NCI-H774 (cell line): ENCODE data around the gene C2orf92.

Experiments used
- DNase-seq: peaks from one replicate; lab custom pipeline; 2025; lab: John Stamatoyannopoulos, UW

Gene C2orf92

DNA sequence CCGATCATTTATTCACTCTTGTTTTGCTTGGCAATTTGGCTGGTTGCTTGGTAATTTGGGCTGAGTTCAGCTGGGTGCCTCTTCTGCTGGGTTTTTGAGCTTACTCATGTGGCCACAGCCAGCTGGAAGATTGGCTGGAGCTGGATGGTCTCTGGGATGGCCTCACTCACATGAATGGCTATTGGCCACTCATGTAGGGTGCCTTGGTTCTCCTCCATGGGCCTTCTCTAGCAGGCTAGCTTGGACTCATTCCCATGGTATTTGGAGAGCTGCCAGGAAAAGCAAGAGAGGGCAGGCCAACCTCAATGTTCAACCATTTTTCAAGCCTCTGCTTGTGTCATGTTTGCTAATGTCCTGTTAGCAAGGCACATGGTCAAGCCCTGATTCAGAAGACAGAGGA, 60.7 kb downstream of the C2orf92 start:
- DNase-seq = no peak

DNA sequence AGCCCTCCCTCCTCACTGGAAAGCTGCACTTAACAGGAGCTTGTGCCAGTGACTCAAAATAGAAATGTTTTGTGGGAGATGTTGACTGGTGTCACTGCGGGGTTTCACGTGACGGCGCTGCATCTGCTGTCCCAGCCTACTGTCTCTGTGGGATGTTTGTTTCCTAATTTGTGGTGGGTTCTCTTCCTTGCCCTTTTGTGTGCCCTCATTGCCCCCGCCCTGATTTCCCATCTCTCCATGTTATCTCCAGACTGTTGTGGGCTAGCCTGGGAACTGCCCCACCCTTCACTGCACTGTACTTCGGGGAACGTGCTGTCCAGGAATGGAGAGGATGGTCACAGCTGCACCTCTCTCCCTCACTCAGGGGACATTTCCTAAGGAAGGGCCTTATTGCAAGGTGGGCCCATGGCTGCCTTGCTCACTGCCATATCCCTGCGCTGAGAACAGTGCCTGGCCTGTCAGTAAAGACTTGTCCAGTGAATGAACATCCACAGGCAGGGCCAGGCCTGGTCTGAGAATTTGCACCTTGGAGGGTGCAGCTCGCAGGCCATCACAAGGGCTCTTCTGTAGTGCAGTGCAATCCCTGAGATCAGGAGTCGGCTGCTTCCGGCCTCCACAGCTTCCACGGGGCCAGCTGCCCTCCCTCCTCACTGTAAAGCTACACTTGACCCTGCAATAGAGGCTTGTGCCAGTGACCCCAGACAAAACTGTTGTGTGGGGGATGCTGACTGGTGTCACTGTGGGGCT, 61.9 kb downstream of the C2orf92 start:
- DNase-seq = no peak

DNA sequence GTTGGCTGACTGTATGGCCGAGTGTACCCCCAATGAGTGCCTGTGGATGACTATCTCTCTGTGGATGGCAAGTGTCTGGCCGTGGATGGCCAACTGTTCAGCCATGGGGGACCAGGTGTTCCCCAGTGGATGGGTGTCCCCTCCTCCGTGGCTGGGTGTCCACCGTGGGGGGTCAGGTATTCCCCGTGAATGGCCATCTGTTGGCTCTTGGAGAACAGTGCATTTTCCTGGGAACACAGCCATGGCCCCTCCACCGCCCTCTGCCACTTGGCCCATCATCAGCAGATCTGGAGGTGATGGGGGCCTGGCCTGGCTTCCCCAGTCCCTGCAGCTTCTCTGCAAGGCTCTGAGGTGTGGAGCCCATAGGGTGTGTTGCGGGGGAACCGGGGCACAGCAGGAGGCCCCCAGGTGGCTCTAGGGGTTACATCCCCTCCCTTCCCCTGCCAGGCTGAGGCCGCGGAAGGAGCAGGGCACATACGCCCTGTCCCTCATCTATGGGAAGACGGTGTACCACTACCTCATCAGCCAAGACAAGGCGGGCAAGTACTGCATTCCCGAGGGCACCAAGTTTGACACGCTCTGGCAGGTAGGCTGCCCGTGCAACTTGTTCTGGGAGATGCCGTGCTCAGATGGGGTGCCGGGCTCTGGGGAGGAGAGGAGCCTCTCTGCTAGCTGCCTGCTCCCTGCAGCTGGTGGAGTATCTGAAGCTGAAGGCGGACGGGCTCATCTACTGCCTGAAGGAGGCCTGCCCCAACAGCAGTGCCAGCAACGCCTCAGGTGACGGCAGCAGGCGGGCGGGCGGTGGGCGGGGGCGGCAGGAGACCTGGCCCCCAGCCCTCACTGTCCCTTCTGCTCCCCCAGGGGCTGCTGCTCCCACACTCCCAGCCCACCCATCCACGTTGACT, 63.2 kb downstream of the C2orf92 start:
- DNase-seq = no peak

DNA sequence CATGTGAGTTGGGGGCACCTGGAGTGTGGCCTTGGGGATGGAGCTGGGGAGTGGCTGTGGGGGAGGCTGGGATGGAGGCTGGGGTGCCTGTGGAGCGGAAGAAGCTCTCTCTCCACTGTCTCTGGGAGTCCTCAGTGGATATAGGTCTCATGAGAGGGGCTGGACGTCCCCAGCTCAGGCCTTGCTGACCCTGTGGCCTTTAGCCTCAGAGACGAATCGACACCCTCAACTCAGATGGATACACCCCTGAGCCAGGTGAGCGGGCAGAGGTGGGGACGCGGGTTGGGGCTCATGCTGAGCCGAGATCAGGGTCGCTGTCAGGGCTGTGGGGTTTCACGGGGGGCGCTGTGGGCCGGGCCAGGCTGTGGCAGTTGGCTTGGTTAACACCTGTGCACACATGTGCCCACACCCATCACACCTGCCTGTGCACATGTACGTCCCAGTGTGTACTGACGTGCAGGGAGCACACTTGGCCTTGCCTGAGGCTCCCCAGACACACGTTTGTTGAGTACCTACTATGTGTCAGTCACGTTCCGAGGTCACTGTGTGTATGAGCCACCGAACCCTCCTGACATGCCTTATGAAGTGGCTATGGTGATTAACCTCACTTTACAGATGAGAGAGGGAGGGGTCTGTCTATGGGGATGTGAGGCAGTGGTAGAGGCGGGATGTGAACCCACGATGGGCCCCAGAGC, 64.0 kb downstream of the C2orf92 start:
- DNase-seq = no peak

DNA sequence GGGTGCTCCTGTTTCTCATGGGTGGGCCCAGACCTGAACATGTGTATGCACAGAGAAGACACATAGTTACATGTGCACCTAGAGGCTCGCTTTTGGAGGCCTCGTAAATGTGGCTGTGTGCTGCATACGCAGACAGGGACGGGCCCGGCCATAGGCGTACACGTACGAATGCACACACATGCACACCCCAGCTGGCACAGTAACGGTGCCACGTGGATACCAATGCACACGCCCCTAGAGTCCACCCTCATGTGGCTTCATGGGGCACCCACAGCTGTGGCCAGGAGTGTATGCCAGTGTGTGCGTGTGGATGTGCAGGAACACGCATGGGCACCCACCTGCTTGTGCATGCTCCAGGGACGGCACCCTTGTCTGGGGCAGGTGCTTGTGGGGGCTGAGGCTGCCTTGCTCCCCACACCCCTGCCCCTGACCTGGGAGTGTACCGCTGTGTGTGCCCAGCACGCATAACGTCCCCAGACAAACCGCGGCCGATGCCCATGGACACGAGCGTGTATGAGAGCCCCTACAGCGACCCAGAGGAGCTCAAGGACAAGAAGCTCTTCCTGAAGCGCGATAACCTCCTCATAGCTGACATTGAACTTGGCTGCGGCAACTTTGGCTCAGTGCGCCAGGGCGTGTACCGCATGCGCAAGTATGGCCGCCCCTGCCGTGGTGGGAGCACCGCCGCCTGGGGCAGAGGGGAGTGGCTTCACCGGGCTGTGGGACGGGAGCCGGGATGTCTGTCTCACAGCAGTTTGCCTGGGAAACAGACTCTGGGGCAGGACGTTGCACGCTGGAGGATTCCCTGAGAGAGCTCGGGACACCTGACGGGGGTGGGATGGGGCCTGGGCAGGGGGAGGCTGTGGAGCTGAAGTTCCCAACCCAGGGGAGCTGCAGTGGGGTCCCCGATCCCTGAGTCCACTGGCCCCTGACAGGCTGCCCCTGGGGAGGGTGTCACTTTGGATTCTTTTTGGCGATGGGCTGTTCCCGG, 64.8 kb downstream of the C2orf92 start:
- no peak for DNase-seq

DNA sequence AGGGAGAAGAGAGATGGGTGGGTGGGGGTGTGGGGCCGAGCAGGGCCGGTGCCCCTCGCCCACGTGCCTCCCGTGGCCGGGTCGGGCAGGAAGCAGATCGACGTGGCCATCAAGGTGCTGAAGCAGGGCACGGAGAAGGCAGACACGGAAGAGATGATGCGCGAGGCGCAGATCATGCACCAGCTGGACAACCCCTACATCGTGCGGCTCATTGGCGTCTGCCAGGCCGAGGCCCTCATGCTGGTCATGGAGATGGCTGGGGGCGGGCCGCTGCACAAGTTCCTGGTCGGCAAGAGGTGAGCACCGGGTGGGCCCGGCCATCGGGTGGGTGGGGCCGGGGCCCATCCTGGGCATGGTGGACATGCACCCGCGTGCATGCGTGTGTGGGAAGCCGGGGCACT, 65.6 kb downstream of the C2orf92 start:
- no peak for DNase-seq

DNA sequence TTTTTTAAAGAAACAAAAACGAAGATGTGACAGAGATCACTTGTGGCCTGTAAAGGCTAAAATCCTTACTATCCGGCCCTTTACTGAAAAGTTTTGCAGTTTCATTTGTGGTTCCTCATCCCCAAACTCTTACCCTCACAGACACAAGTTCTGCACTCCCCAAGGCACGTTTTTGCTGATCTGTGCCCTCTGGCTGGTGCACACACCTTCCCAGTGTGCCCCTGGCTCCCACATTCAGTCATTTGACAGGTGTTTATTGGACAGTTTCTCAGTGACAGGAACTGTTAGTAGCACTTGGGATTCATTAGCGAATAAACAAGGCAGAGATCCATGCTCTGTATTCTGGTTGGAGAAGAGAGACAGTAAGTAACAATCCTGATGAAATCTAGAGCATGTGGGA, 66.7 kb downstream of the C2orf92 start:
- no peak for DNase-seq

DNA sequence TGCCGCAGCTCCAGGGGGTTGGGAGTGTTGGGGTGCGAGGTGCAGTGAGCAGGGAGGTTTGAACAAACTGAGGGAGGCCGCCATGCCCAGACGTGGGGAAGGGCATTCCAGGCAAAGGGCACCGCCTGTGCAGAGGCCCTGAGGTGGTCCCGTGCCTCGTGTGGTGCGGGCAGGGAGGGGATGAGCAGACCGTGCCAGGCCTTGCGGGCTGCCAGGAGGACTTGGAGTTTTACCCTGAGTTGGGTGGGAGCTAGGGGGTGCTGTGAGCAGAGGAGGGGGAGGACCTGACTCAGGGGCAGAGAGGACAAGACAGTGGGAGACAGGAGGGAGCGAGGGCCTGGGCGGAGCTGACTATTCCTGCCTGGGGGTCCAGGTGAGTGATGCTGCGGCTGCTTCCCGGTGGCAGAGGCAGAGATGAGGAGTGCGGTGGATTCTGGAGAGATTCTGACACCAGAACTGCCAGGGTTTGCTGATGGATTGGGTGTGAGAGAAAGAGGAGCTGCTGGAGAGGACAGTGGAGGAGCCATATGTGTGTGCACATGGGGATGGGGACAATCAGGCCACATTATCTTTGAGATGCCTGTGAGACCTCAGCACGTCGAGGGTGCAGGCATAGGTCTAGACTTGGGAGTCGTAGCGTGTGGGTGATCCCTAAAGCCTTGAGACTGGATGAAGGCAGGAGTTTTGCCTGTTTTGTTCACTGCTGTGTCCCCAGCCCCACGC, 67.3 kb downstream of the C2orf92 start:
- no peak for DNase-seq

DNA sequence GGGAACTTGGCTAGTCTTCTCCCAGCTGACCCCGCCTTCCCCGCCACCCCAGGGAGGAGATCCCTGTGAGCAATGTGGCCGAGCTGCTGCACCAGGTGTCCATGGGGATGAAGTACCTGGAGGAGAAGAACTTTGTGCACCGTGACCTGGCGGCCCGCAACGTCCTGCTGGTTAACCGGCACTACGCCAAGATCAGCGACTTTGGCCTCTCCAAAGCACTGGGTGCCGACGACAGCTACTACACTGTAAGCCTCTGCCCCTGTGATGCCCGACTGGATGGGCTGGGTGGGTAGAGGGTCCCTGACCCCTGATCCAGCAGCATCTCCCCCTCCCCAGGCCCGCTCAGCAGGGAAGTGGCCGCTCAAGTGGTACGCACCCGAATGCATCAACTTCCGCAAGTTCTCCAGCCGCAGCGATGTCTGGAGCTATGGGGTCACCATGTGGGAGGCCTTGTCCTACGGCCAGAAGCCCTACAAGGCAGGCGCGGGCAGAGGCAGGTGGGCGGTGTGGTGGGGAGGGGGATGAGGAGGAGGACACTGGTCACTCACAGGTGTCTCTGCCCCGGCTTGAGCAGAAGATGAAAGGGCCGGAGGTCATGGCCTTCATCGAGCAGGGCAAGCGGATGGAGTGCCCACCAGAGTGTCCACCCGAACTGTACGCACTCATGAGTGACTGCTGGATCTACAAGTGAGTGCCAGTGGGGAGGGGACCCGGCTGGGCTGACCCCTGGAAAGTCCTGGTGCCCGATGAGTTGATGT, 68.1 kb downstream of the C2orf92 start:
- DNase-seq = no peak

DNA sequence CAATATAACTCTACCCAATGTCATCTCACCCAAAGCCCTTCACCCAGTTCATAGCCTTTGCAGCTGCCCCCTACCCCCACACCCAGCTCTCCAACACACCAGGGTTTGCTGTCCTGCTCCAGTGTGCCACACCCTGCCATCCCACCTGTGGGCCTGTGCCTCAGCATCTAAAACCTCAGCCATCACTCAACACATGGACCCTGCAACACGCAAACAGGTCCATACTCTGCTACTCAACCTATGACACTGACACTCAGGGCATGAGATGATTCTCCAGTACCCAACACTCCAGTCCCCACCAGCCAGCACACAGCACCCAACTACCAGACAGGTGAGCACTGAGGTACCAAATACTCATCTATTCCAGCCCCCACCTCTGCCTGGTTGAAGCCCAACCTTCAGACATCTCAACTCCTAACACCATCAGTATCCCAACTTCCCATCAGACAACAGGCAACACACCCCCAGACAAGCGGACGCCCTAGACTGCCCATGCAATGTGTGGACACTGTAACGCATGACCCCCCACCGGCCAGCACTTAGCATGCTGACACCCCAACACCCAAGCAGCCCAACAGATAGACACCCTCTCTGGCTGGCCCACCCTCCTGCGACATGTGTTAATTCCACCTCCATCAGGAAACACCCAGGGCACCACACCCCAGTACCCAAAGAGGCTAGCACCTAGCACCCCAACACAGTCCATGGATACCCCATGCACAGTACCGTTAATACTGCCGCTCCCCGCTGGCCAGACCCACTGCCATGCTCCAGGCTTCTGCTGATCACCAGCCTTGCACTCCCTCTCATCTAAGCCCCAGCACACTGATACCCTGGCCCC, 68.9 kb downstream of the C2orf92 start:
- DNase-seq = no peak

DNA sequence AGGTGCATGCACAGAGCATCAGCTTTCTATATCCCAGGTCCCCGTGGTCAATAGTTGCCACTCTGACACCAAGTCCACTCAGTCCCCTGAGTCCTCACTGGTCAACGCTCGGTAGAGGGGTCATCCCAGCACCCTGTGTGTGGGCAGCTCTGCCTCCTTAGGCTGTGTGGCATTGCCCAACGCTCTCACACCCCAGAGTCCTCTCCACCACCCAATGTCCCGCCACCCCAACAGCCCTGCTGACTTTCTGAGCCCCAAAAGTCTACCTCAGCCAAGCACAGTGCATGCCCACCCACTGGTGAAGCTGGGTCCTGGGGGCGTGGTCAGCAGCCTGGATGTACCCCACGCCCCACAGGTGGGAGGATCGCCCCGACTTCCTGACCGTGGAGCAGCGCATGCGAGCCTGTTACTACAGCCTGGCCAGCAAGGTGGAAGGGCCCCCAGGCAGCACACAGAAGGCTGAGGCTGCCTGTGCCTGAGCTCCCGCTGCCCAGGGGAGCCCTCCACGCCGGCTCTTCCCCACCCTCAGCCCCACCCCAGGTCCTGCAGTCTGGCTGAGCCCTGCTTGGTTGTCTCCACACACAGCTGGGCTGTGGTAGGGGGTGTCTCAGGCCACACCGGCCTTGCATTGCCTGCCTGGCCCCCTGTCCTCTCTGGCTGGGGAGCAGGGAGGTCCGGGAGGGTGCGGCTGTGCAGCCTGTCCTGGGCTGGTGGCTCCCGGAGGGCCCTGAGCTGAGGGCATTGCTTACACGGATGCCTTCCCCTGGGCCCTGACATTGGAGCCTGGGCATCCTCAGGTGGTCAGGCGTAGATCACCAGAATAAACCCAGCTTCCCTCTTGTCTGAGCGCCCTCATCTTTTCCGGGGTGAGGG, 69.7 kb downstream of the C2orf92 start:
- DNase-seq = no peak

DNA sequence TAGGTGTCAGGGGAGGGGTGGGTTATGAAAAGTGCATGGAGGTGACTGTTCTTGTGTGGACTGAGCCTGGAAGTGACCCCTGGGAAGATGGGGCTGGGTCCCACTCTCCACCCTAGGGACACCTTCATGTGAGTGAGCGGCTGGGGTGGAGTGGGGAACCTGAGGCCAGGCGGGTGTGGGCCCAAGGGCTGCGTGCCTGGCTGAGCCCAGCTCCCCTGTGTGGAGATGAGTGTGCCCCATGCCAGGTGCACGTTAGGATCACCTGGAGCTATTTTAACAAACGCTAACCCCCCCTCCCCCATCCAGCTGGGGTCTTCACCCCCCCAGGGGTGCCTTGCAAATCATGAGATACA, 70.4 kb downstream of the C2orf92 start:
- no peak for DNase-seq

DNA sequence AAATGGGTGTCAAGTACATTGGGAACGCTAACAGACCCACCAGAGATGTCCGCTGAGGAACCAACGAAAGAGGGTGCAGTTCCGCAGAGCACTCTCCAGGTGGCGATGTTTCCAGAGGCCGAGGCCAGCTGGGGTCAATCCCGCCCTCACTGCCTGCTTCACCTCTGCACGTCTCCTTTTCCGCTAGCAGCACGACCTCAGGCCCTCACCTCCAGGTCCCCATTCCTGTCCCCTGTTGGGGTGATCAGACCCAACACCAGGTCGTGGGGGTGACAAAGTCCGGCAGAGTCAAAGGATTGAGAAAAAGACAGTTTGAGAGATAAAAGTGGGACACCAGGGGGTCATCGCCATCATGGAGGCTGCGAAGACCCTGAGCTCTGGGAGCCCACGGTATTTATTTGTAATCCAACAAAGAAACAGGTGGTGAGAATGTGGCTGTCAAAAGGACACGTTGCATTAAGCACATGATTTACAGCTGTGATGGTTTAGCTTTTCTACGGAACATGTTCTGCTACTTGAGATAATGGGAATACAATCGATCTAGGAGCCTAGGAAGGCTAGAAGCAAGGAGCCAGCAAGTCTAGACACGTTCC, 71.2 kb downstream of the C2orf92 start:
- DNase-seq = peak; percentile 65

DNA sequence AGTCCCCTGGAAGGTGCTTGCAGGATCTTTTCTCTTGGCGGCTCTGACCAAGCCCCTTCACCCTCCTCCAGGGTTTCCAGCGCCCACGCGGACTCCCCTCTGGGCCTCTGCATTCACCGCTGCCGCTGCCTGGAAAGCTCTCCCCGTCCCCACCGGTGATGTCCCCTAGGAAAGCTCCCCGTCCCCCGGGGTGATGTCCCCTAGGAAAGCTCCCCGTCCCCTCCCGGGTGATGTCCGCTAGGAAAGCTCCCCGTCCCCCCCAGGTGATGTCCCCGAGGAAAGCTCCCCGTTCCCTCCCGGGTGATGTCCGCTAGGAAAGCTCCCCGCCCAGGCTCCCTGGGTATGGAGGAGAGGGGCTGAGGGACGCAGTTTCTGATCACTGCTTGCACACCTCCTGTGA, 71.7 kb downstream of the C2orf92 start:
- no peak for DNase-seq

DNA sequence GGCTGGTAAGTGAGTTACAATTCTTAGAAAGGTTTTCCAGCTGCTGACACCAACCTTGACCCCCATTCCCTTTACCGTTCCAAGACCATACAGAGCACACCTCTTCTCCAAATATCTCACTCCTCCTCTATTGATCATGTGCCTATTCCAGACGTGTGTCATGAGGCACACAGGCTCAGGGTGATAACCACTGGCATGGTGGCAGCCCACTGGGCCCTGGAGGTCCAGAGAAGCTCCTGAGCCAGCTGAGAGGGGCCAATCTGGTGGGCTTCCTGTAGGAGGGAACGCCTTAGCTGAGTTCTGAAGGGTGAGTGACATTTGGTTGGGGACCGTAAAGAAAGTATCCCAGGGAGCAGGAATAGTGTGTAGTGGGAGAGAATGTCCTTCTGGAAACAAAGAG, 72.2 kb downstream of the C2orf92 start:
- no peak for DNase-seq

DNA sequence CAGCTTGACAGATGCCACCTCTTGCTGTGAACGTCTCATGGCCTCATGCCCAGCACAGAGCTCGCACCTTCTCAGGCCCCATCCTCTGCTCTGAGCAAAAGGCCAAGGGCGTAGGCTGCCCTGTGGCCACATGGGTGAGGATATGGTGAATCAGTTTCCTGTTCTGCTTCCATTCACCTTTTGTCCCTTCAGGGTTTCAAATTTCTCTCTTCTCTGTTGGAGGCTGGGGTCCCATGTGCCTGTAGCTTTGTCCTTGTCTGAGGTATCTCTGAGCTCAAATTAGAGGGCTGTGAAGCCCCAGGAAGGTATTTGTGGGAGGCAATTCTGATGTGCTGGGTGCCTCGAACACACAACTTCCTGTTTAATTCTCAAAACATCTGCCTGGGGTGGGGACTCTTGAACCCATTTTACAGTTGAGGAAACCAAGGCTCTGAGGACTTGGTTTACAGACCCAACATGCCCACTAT, 72.9 kb downstream of the C2orf92 start:
- DNase-seq = no peak

DNA sequence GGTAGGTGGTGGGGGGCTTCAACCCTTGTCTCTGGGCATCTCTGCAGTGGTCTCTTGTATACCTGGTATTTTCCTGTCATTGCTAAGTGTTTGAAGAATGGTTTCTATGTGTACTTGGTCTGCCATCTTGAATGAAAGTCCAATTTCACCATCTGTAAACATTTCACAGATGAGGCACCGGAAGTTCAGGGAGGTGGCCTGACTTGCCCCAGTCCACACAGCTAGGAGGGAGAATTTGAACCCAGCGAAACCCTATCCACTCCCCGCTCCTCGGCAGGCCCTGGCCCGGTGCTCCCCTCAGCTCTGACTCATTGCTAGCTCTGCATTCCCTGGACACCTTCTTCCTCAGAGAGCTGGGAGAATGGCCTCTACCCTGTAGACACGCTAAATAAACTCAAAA, 74.4 kb downstream of the C2orf92 start:
- DNase-seq = no peak
